NCI-H1048 (cell line): ENCODE data around the gene LRP10.

ENCODE experiments used
- DNase-seq: peaks from one replicate; lab custom pipeline; 2025; lab: John Stamatoyannopoulos, UW

Gene LRP10

GRCh38 chr14:22865424-22866405 lies 5.8 kb upstream of the LRP10 start:
- DNase-seq, result no peak

- no peak for DNase-seq
Measured at GRCh38 chr14:22866874-22867273, 4.7 kb upstream of the LRP10 start.

GRCh38 chr14:22870811-22871223 lies 723 bp upstream of the LRP10 start:
- no peak for DNase-seq

DNA sequence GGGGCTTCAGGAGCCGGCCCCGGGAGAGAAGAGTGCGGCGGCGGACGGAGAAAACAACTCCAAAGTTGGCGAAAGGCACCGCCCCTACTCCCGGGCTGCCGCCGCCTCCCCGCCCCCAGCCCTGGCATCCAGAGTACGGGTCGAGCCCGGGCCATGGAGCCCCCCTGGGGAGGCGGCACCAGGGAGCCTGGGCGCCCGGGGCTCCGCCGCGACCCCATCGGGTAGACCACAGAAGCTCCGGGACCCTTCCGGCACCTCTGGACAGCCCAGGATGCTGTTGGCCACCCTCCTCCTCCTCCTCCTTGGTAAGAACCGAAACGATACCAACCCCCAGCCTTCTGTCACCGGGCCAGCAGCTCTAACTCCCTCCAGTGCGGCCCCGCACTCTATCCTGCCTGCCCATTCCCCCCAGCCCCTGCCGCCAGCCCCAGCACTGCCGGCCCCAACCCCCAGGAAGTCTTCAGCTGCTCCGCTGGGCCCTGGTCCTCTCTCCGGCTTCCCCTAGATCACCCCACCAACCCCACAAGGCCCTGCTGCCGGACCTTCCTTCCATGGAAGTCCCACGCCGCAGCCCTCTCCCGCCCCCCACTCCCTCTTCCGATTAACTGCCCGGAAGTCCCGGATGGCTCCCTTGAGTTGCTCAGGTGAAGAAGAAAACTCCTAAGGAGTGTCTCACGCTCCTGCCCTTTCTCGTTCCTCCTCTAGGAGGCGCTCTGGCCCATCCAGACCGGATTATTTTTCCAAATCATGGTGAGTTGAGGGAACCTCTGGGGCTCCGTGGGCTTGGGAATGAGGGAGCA lies 693 bp downstream of the LRP10 start:
- DNase-seq, result peak; percentile 56

DNA sequence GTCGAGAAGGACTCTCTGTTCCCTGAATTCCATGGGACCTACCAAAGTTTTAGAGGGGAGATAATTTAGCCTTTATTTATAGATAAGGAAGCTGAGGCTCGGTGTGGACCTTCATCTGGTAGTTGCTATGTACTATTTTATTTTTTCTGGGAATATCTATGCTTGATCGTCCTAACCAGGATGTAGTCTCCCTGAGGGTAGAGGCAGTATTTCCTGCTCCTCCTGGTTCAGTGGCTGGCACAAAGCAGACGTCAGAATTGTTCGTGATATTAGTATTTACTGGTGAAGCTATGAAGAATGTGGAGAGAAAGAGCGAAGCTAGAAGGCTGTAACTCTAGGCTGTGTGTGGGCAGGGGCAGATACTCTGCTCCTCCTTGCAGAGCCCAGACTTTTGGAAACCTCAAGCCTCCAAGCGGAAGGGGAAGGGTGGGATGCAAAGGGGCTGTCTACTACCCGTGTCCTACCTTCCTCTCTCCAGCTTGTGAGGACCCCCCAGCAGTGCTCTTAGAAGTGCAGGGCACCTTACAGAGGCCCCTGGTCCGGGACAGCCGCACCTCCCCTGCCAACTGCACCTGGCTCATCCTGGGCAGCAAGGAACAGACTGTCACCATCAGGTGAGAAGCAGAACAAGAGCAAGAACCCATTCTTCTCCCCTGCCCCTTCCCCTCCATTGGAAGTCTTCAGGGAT lies 1.4 kb downstream of the LRP10 start:
- DNase-seq, result no peak

GRCh38 chr14:22875003-22875747 lies 3.6 kb downstream of the LRP10 start:
- no peak for DNase-seq

GRCh38 chr14:22875748-22876319 lies 4.3 kb downstream of the LRP10 start:
- DNase-seq, result no peak

- DNase-seq, result no peak
Measured at GRCh38 chr14:22877000-22877501, 5.5 kb downstream of the LRP10 start.

DNA sequence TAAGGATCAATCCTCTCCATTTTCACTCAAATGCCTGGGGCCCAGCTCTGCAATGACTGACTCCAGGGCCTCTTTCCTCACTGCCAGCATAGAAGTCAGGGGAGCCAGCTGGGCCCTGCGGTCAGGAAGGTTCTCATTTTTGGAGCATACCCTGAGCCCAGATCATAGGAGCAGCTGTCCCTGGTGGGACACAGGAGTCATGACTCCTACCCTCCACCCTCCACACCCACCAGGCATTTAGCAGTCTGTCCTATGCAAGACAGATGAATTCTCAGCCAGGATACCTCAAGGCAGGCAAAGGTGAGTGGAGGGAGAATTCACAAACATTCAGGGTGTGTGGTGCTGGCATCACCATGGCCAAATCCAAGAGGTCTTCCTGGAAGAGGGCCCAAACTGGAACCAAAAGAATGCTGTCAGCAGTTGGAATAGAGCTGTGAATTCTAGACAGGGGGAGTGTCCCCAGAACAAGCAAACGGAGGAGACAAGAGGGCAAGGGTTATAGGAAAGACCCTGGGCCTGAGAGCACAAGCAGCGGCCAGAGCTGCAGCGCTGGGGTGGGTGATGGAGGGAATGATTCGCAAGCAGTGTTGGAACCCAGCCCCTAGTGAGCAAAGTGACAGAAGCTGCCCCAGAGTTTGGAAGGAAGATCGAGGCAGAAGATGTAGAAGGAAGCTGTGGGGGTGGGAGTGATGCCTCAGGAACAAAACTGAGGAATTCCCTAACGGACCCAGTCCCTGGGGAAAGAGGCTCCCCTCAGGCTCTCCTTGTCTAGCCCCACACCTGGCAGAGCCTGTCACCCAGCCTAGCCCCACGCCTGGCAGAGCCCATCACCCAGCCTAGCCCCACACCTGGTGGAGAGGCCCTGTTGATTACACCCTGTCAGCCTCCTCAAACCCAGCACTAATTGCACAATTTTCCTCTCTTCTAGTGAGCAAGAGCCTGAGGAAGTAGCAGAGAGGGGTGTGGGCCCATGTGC lies 7.0 kb downstream of the LRP10 start:
- DNase-seq, result no peak

DNA sequence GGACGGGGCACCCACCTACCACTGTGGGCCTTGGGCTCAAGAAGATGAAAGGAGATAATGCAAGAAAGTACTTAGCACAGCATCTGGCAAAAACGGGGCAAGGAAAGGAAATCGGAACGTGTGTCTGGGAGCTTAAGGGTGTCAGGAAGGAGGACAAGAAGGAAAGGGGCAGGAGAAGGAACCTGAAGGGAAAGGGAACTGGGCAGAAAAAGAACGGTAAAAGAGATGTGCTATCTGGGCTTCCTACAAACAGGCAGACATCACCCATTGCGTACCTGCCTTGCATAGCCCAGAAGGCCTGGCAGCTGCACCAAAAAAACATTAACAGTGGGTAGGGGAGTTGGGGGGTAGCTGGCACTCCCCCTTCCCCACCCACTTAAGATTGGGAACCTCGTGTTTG lies 10.5 kb downstream of the LRP10 start:
- DNase-seq, result no peak

DNA sequence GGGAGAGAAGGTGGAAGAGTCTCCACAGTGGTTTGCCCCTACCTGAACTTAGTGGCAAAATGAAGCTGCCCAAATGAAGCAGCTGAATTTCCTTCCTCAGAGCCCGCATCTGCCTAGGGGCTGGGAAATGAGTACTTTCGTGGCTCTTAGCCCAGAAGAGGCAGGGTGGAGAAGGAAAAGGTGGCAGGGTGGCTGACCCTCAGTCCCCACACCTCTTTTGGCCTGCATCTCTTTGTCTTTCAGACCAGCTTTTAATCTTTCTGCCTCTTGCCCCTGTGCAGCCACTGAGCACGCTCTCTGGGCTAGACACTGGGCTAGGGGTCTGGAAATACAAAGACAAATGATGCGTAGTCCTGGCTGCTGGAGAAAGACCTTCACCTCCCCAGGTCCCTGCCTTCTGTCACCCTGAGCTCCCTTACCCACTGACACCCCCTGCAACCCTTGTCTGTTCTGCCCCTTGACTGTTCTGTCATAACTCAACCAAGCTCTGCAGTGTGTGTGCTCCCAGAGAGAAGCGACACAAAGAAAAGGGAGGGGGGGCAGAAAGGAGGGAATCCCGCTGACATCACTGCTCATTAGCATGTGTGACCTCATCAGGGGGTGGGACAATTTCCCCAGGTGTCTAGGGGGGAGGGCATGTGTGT lies 11.1 kb downstream of the LRP10 start:
- no peak for DNase-seq

DNA sequence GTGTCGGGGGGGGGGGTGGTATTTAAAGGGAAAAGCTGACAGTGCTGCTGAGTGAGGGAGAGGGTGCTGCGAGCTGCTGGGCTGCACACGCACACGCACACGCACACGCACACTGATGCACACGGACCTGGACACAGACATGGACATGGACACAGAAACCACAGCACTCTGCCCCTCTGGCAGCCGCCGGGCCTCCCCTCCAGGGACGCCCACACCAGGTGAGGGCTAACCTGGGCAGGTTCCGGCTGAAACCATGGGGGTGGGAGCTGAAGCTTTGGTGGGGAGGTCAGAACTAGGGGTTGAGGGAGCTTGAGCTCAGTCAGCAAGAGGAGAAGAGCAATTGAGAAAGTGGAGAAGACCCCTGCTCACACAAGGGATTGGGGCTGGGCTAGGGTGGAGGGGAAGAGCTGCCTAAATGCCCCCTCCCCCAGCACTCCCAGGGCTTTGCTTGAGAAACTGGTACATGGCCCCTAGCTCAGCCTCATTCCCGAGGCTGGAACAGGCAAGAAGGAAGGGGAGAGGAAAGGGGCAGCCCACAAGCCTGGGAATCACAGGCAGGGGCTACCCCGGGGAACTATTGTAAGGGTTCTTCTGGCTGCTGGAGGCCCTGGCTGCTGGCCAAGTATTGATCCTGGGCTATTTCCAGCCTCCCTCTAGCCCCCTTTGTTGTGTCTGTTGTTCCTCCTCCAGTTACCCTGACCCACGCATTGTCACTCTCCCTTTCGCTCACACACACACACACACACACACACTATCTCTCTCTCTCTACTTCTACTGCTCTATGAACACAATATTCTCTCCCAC lies 11.8 kb downstream of the LRP10 start, which contains the start of gene REM2:
Gene REM2 (plus strand): TSS at position 50 of the 804 bp plus-strand sequence. CDS start 66 bp downstream, at position 116.
- no peak for DNase-seq

DNA sequence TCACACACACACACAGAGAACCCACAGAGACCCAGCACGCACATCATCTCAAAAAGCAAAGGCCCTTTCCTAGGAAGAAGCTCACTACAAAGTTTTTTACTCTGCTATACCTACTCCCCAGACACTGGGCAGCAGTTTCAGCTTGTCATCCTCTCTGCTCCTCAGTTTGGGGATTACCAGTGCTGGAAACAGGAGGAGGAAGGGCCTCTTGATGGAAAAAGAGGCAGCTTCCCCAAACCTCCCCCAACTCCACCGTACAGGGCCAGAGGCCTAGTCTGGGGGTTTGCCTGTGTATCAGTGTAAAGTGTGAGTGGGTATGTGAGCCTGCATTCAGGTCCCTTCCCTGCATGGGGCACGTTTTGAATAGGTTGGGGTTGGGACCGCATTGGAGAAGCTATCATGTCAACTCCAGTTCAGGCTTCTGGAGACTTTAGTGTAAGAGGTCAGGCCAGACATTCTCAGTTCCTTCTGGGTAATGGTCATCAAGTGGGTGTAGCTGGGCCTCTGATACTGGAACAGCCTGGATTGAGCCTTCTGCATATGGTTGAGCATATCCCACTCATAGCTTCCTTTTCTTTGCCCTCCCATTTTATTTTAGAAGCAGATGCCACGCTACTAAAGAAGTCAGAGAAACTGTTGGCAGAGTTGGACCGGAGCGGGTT lies 12.7 kb downstream of the LRP10 start:
- no peak for DNase-seq

DNA sequence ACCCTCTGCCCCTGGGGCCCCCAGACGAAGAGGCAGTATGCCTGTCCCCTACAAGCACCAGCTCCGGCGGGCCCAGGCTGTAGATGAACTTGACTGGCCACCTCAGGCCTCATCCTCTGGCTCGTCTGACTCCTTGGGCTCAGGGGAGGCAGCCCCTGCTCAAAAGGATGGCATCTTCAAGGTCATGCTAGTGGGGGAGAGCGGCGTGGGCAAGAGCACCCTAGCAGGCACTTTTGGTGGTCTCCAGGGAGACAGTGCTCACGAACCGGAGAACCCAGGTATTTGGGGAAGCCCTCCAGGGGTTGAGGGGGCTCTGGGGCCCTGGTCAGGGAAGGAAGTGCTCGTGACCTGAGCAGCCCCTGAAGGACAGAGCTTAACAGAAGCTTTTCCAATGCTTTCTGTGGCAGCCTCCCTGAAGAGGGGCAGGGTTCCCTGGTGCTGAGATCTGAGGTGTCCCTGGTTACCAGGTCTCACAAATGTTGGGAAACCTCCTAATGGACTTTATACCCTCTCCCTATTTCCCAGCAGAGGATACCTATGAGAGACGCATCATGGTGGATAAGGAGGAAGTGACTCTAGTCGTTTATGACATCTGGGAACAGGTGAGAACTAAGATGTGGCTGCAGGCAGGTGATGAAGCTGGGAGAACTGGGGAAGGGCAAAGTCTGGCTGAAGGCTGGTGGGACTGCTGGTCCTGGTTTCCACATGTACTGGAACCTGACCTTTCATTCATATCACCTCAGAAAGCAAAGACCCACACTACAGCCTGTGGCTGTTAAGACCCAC lies 13.4 kb downstream of the LRP10 start:
- DNase-seq, result no peak

DNA sequence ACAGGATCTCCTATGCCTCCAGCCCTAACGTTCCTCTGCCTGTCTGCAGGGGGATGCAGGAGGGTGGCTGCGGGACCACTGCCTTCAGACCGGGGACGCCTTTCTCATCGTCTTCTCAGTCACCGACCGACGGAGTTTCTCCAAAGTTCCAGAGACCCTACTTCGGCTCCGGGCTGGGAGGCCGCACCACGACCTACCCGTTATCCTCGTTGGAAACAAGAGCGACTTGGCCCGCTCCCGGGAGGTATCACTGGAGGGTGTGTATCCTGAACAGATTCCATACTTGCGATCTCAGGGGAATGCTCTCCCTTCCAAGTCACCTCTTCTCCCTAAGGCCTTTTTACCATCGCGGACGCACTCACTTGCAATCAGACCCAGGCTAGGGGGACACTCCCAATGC lies 14.4 kb downstream of the LRP10 start:
- no peak for DNase-seq

- DNase-seq, result peak; percentile 48
Measured at GRCh38 chr14:22886500-22887259, 15.1 kb downstream of the LRP10 start.
